ENCODE measurements around the gene PDE3A.

- TF ChIP-seq POLR2AphosphoS5 (IDR thresholded peaks at IDR 0.05) (no peak), POLR2A (IDR thresholded peaks at IDR 0.05) (no peak)
These were observed 188.8 kb downstream of the PDE3A start for GRCh38 chr12:20557096-20557495.

Data from breast epithelium (tissue), 3 donors.